Calu3 (cell line): ENCODE measurements around the gene SCN9A. TPM values are rescaled to one million over a fixed set of nuclear protein-coding genes. Genes with fewer than 3 reads are reported as not detected.

Experiments
- BruUV-seq: library from RNA; stranded (reverse); fragments of 400-500 nt; replicated peaks from 2 replicates; lab custom pipeline; 2021; lab: Mats Ljungman, UMichigan
- CTCF ChIA-PET: fragments of 300-600 bp; sonication (Branson Sonifier 250); formaldehyde crosslinking; loops from one replicate; lab custom pipeline; 2022; ENCODE audit warnings: antibody characterized with exemption; lab: Charles Lee
- DNase-seq: peaks from one replicate; pipeline ENCODE4 v3.0.0; 2022
- H3K27ac Mint-ChIP-seq: one replicate; pipeline ENCODE4 v1.8.0; 2022; ENCODE audit warnings: mixed read lengths; ENCODE audit not compliant: unreplicated experiment
- H3K27me3 Mint-ChIP-seq: one replicate; pipeline ENCODE4 v1.8.0; 2022; ENCODE audit warnings: mixed read lengths; ENCODE audit not compliant: unreplicated experiment
- H3K36me3 Mint-ChIP-seq: one replicate; pipeline ENCODE4 v1.8.0; 2022; ENCODE audit warnings: mild to moderate bottlenecking, moderate library complexity, mixed read lengths; ENCODE audit not compliant: insufficient read depth, unreplicated experiment
- H3K4me1 Mint-ChIP-seq: one replicate; pipeline ENCODE4 v1.8.0; 2022; ENCODE audit warnings: mild to moderate bottlenecking, low read depth, mixed read lengths; ENCODE audit not compliant: unreplicated experiment
- H3K4me3 Mint-ChIP-seq: one replicate; pipeline ENCODE4 v1.8.0; 2022; ENCODE audit warnings: mild to moderate bottlenecking, low read depth, moderate library complexity, mixed read lengths; ENCODE audit not compliant: unreplicated experiment
- H3K9me3 Mint-ChIP-seq: one replicate; pipeline ENCODE4 v1.8.0; 2022; ENCODE audit warnings: low read depth, mixed read lengths; ENCODE audit not compliant: unreplicated experiment
- CTCF ChIP-seq: fragments of 200-600 bp; IDR thresholded peaks from one replicate; pipeline ENCODE4 v1.8.0; 2022; ENCODE audit warnings: antibody characterized with exemption; ENCODE audit not compliant: unreplicated experiment
- intact Hi-C: fragments of 100-400 bp; cut with micrococcal nuclease; formaldehyde crosslinking; loops from one replicate; pipeline ENCODE4 v1.10.0; 2022; ENCODE audit not compliant: unreplicated experiment
- total RNA-seq: library from RNA; stranded (reverse); gene quantifications from 2 replicates; pipeline ENCODE4 v1.2.3, GENCODE V29; 2022

Gene SCN9A
- total RNA-seq, 1 experiment from 2014 or later: 8.5 TPM

GRCh38 chr2:166163775-166164174 is 212.0 kb downstream of the SCN9A start:
- H3K4me1 Mint-ChIP-seq: no peaks in the 10 kb centered on the region

GRCh38 chr2:166158546-166158945 is 217.2 kb downstream of the SCN9A start:
- CTCF ChIA-PET: no interaction called here
- no peaks in the 10 kb centered on the region for H3K4me1 Mint-ChIP-seq
- H3K9me3 Mint-ChIP-seq: no peaks in the 10 kb centered on the region
- H3K27me3 Mint-ChIP-seq: no peaks in the 10 kb centered on the region
- intact Hi-C loops: no loop called here
- no peak overlapping the region for H3K4me3 Mint-ChIP-seq
- H3K36me3 Mint-ChIP-seq: no peaks in the 10 kb centered on the region
- no TSS peak for BruUV-seq
- no peak overlapping the region for H3K27ac Mint-ChIP-seq
- no peak for TF ChIP-seq CTCF
- DNase-seq: no peak

More at GRCh38 chr2:166163775-166164174, 212.0 kb downstream of the SCN9A start:
- Mint-ChIP-seq H3K4me3 (no peak overlapping the region), H3K27ac (no peak overlapping the region), H3K9me3 (no peaks in the 10 kb centered on the region), H3K36me3 (no peaks in the 10 kb centered on the region), H3K27me3 (no peaks in the 10 kb centered on the region)
- TF ChIP-seq CTCF: no peak
- no TSS peak for BruUV-seq
- DNase-seq: no peak
- CTCF ChIA-PET: no interaction called here
- intact Hi-C loops: no loop called here

- no peaks in the 10 kb centered on the region for H3K4me1 Mint-ChIP-seq
- no peak for TF ChIP-seq CTCF
- no peaks in the 10 kb centered on the region for H3K27me3 Mint-ChIP-seq
- H3K4me3 Mint-ChIP-seq: no peak overlapping the region
- intact Hi-C loops: no loop called here
- no peaks in the 10 kb centered on the region for H3K9me3 Mint-ChIP-seq
- CTCF ChIA-PET: no interaction called here
- H3K27ac Mint-ChIP-seq: no peak overlapping the region
- no peaks in the 10 kb centered on the region for H3K36me3 Mint-ChIP-seq
- BruUV-seq: no TSS peak
- no peak for DNase-seq
These were observed 218.2 kb downstream of the SCN9A start for GRCh38 chr2:166157578-166157977.

GRCh38 chr2:166156985-166157490 is 218.7 kb downstream of the SCN9A start:
- Mint-ChIP-seq H3K9me3 (no peaks in the 10 kb centered on the region), H3K4me1 (no peaks in the 10 kb centered on the region), H3K27me3 (no peaks in the 10 kb centered on the region), H3K36me3 (no peaks in the 10 kb centered on the region), H3K4me3 (no peak overlapping the region), H3K27ac (no peak overlapping the region)
- no peak for DNase-seq
- TF ChIP-seq CTCF: no peak
- BruUV-seq: no TSS peak
- CTCF ChIA-PET: no interaction called here
- intact Hi-C loops: no loop called here
